Amniotic epithelial cell (primary cell): ENCODE results near the gene SYMPK.
A peak's percentile ranks its signal among the peaks of the same experiment; 100 is the strongest.
"Not testable (repeated sequence)": the region's sequence is repeated elsewhere in the genome, so short reads cannot be mapped to it uniquely, and the experiment has no call there.

ENCODE experiments used
- DNase-seq: peaks from one replicate; pipeline ENCODE4 v3.0.0-alpha.2; 2010; ENCODE audit warnings: low read depth

Gene SYMPK

DNA sequence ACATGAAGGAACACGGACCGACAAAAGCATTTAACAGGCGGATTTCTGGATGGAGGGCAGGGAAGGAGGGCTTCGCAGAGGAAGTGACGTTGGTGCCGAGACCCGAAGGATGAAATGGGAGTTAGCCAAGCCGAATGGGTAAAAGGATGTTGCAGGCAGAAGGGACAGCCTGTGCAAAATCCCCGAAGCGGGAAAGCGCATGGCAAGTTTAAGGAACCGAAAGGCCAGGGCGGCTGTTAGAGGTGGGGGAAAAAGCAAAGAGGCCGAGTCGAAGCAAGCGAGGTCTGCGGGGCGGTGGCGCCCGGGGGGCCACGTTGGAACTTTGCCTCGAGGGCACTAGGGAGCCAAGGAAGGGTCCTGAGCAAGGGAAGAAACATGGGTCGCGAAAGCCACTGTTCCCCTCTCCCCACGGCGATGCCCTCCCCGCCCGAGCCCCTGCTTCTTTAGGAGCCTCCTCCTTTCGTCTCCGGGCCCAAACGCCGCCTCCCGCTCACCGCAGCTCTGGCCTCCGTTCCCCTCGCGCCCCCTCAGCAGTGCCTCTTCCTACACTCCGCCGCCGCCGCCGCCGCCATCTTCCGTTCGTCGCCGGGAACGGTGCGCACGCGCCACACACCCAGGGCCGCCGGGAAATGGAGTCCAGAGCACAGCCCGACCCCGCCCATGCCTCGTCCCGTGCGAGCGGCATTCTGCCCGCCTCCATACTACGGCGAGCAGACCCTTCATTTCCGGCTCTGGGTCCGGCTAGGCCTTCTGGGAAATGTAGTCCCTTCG lies at the start of gene SYMPK:
Gene SYMPK, minus strand, starts transcription at position 584 of the 771 bp plus-strand sequence. CDS start 8,652 bp downstream, outside the sequence.
- peak; percentile 97 for DNase-seq

DNA sequence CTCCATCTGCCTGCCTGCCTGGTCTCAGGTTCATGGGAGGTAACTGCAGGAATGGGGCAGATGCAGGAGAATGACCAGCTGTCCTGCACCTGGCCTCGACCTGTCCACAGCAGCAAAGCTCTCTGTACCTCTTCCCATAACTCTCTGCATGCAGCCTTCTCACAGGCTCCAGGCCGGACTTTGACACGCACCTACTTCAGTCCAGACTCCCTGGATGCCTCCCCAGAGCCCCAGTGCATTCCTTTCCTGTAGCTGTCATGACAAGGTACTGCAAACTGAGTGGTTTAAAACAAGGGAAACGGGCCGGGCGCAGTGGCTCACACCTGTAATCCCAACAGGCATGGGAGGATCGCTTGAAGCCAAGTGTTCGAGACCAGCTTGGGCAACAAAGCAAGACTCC lies 48.3 kb upstream of the SYMPK start:
- no peak for DNase-seq

DNA sequence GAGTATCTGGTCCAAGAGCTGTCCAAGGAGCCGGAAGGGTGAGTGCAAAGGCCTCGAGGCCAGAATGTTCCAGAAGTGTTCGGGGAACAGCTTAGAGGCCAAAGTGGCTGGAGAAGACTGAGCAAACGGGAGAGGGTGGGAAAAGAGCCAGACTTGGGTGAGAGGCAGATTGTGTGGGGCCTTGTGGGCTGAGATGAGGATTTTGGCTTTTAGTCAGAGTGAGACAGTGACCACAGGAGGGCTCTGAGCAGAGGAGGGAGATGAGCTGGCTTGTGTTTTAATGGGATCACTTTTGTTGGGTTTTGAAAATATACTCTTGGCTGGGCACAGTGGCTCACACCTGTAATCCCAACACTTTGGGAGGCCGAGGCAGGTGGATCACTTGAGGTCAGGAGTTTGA lies 46.0 kb upstream of the SYMPK start:
- DNase-seq: no peak

DNA sequence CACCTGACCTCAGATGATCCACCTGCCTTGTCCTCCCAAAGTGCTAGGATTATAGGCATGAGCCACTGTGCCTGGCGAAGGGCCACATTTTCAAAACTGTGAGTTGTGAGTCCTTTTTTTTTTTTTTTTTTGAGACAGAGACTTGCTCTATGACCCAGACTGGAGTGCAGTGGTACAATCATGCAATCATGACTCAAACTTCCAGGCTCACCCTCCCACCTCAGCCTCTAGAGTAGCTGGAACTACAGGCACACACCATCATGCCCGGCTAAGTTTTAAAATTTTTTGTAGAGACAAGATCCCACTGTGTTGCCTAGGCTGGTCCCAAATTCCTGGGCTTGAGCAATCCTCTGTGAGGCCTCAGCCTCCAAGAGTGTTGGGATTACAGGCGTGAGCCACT lies 43.3 kb upstream of the SYMPK start:
- DNase-seq: peak; percentile 63

DNA sequence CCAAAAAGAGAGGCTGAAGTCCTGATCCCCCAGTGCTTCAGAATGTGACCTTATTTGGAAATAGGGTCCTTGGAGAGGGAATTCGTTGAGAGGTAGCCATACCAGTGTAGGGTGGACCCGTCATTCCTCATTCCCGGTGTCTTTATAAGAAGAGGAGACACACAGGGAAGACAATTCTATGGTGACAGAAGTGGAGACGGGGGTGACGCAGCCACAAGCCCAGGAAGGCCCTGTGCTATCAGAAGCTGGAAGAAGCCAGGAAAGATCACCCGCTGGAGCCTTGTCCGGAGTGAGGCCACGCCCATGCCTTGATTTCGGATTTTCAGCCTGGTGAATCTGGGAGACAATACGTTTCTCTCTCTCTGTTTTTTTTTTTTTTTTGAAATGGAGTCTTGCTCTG lies 42.1 kb upstream of the SYMPK start:
- DNase-seq: no peak

DNA sequence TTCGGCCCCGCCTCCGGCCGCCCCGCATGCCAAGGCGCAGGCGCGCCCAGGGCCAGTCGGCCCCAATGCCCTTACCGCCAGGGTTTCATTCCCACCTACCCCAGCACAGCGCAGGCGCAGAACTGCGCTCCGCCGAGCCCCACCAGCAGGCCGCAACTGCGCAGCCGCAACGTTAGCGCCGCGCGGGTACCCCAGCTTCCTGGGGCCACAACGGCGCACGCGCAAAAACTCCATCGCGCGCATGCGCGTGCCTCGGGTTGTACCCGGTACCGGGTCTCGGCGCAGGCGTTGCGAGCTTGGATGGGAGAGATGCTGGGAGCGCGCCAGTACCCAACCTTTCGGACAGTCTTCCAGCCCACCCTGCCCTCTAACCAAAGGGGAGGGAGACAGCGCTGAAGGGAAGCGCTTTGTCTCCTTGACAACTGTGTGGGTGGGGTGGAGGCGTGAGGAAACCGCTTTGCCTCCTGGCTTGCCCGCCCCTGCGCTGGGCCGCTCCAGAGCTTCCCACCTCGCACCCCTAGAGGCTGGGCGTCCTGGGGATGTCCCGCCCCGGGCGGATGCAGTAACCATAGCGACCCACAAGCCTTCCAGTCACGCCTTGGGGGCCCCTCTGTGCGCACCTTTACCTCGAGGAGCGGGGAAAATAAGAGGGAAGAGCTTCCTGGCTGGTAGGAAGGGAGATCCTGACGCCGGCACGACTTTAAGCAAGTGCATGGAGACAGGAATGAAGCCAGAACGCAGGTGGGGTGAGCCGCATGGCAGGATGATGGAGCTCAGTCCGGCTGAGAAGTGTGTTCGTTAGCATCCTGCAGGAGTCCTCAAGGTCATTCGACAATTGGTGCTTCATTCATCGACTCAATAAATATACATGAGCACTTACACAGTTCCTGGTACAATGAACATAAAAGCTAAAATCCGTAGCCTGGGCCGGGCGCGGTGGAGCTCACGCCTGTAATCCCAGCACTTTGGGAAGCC lies 40.0 kb upstream of the SYMPK start:
- DNase-seq: peak; percentile 92

DNA sequence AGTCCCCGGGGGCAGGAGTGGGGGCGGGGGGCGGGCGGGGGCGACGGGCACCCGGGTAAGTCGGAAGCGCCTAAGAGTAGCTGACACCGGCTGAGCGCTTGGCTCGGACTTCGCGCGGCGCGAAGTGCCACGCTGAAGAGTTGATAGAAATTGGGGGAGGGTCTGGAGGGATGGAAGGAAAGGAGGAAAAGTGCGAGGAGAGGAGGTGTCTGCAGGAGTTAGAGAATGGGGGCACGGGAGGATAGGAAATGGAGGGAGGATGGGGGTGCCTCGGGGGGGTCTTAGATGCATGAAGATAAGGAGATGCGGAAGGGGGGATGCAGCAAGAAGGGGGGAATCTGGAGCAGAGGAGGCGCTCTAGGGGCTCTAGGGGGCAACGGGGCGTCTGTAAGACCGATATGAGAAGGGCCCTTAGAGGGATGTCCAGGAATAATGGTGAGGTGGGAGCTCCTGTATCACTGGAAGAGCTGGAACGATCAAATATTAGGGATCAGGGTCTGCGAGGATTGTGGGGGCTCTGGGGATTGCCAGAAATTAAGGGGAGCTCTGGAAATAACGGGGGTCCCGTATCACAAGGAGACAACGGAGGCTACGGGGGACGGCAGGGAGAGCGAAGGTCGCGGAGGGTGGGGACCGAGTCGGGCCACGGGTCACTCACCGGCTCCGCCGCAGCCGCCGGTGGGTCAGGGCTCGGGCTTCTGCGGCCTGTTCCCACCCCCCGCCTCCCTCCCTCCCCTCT lies 39.1 kb upstream of the SYMPK start, which contains the start of gene MYPOP:
Gene MYPOP, minus strand, starts transcription at position 702 of the 739 bp plus-strand sequence. CDS start 840 bp downstream, outside the sequence.
- no peak for DNase-seq

DNA sequence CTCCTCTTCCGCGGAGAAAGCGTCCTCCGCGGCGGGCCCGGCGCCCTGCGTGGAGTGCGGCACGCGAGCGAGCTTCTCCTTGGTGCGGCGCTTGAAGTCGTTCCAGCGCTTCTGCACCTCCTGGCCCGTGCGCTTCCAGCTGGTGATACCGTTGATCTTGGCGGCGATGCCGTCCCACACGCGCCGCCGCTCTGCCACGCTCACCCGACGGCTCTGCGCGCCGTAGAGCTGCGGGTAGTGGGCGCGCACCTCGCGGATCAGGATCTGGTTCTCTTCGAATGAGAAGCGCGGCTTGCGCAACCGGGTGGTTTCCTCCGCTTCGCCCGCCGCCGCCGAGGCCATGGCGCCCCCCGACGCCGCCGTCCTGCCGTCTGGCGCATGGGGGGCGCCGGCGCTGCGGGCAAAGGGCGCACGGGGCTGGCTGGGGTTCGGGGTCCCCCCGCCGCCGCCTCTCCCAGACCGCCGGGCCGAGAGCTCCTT lies 38.5 kb upstream of the SYMPK start:
- DNase-seq: peak; percentile 70

DNA sequence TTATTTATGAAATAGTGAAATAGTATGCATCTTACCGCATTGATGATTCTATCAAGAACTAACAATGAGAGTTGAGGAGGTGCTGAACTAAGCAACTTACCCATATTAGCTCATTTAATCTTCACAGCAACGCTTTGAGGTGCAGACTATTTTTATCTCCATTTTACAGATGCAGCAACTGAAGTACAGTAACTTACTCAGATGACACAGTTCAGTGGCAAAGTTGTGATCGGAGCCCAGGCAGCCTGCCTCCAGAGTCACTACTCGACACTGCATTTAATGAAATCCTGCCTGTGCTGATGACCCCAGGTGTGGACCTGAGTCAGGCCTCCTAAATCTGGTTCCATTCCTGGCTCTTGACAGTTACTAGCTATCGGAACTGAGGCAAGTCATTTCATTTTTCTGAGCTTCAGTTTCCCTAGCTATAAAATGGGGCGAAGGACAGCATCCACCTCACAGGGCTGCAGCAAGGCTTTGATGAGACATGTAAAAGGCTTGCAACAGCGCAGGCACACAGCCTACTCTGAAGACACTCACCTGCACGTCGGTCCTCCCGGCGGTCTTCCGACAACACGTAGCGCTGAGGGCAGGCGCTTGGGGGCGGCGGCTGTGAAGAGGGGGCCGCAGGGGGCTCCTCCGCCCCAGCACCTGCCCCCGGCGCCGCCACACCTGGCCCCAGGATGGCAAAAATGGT lies 37.9 kb upstream of the SYMPK start:
- DNase-seq: no peak

DNA sequence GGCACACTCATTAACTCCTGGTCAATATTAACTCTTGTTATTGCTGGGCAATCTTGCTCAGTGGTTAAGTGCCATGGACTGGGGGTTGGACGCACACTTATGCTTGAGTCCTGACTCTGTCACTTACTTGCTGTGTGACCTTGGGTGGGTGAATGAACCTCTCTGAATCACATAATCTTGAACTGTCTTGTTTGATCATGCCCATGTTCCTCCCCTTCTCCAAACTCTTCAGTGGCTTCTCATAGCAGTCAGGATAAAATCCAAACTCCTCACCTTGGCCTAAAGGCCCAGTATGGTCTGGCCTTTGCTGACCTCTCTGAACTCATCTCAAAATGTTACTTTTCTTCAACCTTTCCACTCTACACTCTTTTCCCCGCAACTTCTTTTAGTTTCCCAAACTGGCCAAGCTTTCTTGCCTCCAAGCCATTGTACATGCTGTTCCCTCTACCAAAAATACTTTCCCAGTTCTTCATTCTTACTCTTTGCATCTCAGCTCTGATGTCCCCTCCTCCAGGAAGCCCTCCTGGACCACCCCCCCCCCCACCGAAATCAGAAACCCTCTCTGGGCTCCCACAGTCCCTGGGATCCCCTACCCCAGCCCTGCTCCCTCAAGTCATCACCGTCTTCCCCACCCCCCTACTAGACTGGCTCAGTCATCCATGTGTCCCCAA lies 37.1 kb upstream of the SYMPK start:
- DNase-seq: no peak

DNA sequence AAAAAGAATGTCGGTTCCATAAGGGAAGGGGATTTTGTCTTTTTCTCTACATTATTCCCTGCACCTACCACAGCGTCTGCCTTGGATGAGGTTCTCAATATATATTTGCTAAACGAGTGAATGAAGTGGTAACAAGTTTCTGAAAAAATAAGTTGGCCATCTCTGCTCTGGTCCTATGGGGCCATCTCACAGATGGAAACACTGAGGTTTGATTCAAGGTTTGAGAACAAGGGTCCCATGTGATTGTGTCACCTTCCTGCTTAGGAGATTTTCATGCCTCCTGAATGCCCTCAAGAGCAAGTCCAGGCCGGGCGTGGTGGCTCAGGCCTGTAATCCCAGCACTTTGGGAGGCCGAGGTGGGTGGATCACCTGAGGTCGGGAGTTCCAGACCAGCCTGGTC lies 36.3 kb upstream of the SYMPK start:
- no peak for DNase-seq

DNA sequence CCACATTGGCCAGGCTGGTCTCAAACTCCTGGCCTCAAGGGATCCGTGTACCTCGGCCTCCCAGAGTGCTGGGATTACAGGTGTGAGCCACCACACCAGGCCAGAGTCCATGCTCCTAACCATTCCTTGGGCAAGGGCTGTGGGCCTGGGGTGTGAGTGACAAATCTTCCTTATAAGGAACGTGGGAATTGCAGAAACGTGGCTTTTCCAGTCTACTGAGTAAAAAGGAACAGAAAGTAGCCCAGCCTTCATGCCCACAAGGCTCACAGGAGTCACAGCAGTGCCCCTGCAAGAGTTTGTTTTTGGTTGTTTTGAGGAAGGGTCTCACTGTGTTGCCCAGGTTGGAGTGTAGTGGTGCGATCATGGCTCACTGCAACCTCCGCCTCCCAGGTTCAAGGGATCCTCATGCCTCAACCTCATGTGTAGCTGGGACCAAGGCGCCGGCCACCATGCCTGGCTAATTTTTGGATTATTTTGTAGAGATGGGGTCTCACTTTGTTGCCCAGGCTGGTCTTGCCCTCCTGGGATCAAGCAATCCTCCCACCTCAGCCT lies 34.4 kb upstream of the SYMPK start:
- no peak for DNase-seq

DNA sequence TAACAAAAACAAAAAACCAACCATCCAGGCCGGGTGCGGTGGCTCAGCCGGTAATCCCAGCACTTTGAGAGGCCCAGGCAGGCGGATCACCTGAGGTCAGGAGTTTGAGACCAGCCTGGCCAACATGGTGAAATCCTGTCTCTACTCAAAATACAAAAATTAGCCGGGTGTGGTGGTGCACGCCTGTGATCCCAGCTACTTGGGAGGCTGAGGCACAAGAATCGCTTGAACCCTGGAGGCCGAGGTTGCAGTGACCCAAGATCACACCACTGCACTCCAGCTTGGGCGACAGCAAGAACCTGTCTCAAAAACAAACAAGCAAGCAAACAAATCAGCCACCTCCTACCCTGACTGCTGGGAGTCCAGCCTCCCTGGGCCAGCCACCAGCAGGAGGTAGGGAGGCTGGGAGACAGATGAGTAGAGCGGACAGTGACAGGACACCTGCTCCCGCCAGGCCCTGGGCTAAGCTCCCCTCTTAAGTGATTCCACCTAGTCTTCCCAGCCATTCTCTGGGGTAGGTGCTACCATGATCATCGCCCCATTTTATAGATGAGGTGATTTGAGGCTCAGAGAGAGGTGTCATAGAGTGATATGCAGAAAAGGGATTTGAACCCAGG lies 33.1 kb upstream of the SYMPK start:
- DNase-seq: not testable (repeated sequence)

DNA sequence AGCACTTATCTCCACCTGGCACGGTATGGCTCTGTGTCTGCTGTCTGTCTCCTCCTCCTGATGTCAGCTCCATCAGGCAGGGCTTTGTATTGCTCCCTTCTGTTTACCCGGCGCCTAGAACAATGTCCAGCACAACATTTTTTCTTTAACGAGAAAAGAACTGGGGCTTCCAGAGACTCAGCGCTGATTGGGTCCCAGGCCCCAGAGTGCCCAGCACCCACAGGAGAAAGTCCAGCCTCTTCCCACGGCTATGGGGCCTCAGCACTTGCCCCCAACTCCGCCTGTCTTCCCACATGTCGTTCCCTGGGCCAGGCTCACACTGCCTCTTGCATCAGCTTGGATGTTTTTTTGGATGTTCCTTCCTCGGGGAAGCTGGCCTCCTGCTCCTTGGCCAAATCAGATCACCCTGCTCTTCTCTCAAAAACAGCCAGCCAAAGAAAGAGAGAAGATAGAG lies 32.6 kb upstream of the SYMPK start:
- no peak for DNase-seq

DNA sequence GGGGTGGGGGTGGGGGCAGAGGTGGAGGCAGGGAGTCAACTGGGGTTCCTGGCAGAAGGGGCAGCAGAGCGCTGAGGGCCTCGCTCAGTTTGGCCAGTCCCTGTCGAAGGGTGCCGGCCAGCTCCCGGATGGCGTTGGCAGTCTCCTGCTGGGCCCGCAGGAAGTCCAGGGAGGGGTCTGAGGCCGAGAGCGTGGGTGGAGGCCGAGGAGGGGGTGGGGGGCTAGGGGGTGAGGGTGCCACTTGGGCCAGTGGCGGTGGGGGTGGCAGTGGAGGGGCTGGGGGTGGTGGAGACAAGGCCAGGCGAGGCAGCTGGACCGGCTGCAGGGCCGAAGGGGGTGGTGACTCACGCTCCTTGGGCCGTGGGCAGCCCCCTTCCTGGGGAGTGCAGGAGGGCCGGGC lies 27.9 kb upstream of the SYMPK start:
- no peak for DNase-seq

DNA sequence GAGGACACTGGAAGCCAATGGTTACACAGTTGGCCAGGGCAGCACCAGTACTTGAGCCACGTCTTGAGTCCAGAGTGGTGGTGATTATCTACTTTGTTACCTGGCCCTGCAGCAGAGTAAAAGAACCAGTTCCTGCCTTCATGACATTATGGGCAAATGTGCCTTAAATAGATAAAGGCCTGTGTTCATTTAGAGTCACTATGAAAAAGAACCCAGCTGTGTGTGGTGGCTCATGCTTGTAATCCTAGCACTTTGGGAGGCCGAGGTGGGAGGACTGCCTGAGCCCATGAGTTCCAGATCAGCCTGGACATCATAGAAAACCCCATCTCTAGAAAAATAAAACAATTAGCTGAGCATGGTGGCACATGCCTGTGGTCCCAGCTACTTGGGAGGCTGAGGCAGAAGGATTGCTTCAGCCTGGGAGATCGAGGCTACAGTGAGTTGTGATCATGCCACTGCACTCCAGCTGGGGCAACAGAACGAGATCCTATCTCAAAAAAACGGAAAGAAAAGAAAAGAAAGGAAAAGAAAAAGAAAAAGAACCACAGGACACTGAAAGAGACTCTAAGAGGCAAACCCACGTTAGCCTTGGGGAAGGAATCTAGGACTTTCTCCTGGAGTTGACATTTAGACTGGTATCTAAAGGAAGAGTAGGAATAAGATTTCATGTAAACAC lies 26.4 kb upstream of the SYMPK start:
- no peak for DNase-seq

DNA sequence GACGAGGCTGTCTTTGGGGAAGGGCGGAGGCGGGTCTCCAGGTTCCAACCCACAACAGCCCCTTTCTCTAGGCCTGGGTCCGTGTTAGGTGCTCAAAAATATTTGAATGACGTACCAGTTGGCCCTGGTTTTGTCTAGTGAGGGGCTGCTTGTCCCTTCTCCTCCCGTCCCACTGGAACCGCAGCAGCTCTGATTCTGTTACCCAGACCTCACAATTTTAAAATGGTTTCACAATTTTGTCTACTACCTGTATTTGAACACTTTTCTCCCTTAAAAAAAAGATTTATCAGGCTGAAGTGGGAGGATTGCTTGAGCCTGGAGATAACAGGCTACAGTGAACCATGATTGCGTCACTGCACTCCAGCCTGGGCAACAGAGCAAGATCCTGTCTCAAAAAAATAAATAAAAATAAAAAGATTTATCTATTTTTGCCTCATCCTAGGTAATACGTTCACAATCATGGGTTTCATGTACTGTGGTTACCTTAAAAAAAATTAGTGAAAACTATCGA lies 24.3 kb upstream of the SYMPK start:
- DNase-seq: peak; percentile 49

DNA sequence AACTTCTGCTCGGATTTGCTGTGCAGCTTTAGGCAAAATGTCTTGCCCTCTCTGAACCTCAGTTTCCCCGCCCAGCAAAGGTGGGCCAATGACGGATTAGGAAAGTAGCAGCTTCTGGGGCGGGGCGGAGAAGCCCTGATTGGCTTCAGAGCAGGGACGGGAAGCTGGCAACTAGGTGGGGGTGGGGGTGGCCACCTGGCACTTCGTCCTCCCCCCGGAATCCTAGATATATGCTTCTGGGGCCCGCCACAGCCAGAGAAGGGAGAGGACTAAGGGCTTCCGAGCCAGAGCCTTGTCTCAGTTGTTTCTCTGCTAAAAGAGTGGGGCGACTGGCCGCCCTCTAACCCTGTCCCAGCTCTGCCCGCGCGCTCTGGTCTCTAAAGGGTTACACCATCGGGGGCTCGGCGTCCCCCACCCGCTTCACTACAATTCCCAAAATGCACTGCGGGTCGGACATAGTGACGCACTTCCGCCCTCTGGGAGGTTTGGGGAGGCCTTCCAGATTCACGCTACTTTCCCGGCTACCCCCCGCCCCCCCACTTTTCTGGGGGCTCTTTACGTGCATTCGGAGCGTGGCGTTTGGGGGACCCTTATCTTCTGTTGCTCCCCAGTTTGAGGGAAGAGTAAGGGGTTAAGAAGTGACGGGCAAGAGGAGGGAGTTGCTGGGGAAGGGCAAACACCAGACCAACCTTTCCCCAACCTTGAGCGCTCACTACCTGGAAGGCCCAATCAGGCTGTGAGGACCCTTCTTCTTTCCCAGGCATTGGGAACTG lies 23.7 kb upstream of the SYMPK start:
- peak; percentile 93 for DNase-seq
